ENCODE data around the gene EBLN1. TPM values are rescaled to one million over a fixed set of nuclear protein-coding genes. Genes with fewer than 3 reads are reported as not detected.

EBLN1 gene
- total and polyA plus RNA-seq, 4 donors, result not detected

DNA sequence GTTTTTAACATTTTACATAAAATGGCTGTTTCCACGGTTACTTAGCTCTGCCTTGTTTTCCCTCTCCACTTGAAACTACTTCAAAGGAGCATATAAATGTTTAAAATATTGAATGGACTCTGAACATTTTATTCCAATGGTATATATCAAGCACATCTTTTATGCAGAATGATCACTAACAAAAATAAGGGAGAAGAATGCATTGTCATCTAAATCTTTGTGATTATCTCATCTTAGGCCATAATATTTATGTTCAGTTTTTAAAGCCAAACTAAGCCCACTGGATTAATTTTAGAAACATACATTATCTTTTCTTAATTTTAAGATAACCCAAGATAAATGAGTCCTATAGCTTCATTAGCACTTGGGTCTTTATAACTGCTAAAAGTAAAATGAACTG, 13.4 kb upstream of the EBLN1 start:
- 89 to 93% methylated on average over 1 of the region's 1 CpG for WGBS, 2 donors
- Histone ChIP-seq H3K9me3 (ENCODE audit: control insufficient read depth, low read length) (no peaks in the 10 kb centered on the region), H3K27ac (ENCODE audit: low read depth in 1 of 2, low read length in 2 of 2) (no peak overlapping the region), H3K4me1 (ENCODE audit: control insufficient read depth in 1 of 2, insufficient read depth in 2 of 2, low read length in 2 of 2) (no peaks in the 10 kb centered on the region), H3K4me3 (ENCODE audit: low read length in 2 of 2) (no peak overlapping the region), H3K36me3 (ENCODE audit: control insufficient read depth in 1 of 2, insufficient read depth in 2 of 2, low read length in 1 of 2) (no peaks in the 10 kb centered on the region), H3K27me3 (ENCODE audit: control insufficient read depth in 1 of 2, insufficient read depth in 2 of 2, low read length in 1 of 2) (no peaks in the 10 kb centered on the region)
- ATAC-seq (ENCODE audit: low FRiP score) (no peak), DNase-seq (no peak)
- intact Hi-C loops (cut with DNase I), result loop anchor here in 1 of 2 donors (2.0 kb wide), 1 partner anchor 222 kb away; no protein-coding TSS in a partner anchor

DNA sequence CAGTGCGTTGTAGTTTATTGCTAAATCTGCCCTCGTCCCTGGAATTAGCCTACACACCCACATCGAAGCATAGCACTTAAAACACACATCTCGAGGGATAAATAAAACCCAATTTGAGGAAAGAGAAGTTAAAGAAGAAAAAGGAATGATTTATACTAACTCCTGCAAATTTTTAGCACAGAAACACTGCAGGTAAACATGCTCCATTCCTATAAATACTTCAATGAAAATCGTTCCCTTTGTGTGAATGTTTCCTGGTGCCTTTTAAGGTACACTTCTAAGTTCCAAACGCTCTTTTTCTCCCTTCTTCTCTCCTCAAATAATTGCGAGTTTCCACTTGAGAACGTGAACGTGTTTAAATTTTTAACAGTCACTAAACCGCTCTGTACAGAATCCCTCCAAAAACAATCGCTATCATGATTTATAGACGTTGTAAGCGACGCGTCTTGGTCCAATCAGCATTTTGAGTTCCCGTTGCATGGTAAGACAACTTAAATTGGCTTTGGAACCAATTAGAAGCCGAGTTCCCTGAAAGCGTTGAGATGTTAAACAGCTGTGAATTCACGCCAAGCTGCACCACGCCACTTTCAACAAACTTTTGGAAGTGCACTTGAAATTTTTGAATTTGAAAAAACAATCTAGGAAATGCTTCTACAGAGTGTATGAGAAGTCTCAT, 12.5 kb upstream of the EBLN1 start:
- no peak for DNase-seq
- no peak for ATAC-seq (ENCODE audit: low FRiP score)
- Histone ChIP-seq H3K36me3 (ENCODE audit: control insufficient read depth in 1 of 2, insufficient read depth in 2 of 2, low read length in 1 of 2) (no peaks in the 10 kb centered on the region), H3K4me3 (ENCODE audit: low read length in 2 of 2) (peak overlapping the region; percentile 70 to 90), H3K4me1 (ENCODE audit: control insufficient read depth in 1 of 2, insufficient read depth in 2 of 2, low read length in 2 of 2) (no peaks in the 10 kb centered on the region), H3K27ac (ENCODE audit: low read depth in 1 of 2, low read length in 2 of 2) (peak overlapping the region in 1 of 2 donors; percentile 36), H3K9me3 (ENCODE audit: control insufficient read depth, low read length) (no peaks in the 10 kb centered on the region), H3K27me3 (ENCODE audit: control insufficient read depth in 1 of 2, insufficient read depth in 2 of 2, low read length in 1 of 2) (no peaks in the 10 kb centered on the region)
- WGBS, 2 donors, result 0% methylated on average over 20 of the region's 20 CpGs
- intact Hi-C loops (cut with DNase I), result loop anchor here in 1 of 2 donors (2.0 kb wide), 1 partner anchor 221 kb away; no protein-coding TSS in a partner anchor

DNA sequence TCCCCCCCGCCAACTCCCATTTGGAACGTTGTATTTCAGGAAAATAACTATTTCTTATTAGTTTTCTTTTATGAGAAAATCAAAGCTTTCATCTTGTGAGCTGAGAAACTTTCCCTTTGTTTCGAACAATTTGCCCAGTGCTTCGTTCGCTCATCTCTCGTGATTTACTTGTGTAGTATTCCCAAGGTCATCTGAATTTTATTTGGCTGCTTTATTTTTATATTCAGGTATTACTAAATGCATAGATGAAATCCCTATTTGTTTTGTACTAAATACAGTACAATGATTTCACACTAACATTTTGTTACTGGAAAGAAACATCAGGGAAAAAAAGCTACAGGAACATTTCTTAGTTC, 12.0 kb upstream of the EBLN1 start:
- DNase-seq (no peak), ATAC-seq (ENCODE audit: low FRiP score) (no peak)
- H3K4me3 ChIP-seq (ENCODE audit: low read length in 2 of 2), result peak overlapping the region; percentile 70 to 90
- H3K4me1 ChIP-seq (ENCODE audit: control insufficient read depth in 1 of 2, insufficient read depth in 2 of 2, low read length in 2 of 2), result no peaks in the 10 kb centered on the region
- intact Hi-C loops (cut with DNase I), result loop anchor here (2.0 to 10.0 kb wide), 6 partner anchors 23 to 225 kb away; partner anchors contain the start of genes BMI1 (in 1 of the 2), COMMD3 (in 1 of the 2) and DNAJC1 (in 1 of the 2)
- no peak overlapping the region for H3K27ac ChIP-seq (ENCODE audit: low read depth in 1 of 2, low read length in 2 of 2)
- 0 to 1% methylated on average over 6 of the region's 6 CpGs for WGBS, 2 donors
- H3K27me3 ChIP-seq (ENCODE audit: control insufficient read depth in 1 of 2, insufficient read depth in 2 of 2, low read length in 1 of 2), result no peaks in the 10 kb centered on the region
- no peaks in the 10 kb centered on the region for H3K36me3 ChIP-seq (ENCODE audit: control insufficient read depth in 1 of 2, insufficient read depth in 2 of 2, low read length in 1 of 2)
- no peaks in the 10 kb centered on the region for H3K9me3 ChIP-seq (ENCODE audit: control insufficient read depth, low read length)

DNA sequence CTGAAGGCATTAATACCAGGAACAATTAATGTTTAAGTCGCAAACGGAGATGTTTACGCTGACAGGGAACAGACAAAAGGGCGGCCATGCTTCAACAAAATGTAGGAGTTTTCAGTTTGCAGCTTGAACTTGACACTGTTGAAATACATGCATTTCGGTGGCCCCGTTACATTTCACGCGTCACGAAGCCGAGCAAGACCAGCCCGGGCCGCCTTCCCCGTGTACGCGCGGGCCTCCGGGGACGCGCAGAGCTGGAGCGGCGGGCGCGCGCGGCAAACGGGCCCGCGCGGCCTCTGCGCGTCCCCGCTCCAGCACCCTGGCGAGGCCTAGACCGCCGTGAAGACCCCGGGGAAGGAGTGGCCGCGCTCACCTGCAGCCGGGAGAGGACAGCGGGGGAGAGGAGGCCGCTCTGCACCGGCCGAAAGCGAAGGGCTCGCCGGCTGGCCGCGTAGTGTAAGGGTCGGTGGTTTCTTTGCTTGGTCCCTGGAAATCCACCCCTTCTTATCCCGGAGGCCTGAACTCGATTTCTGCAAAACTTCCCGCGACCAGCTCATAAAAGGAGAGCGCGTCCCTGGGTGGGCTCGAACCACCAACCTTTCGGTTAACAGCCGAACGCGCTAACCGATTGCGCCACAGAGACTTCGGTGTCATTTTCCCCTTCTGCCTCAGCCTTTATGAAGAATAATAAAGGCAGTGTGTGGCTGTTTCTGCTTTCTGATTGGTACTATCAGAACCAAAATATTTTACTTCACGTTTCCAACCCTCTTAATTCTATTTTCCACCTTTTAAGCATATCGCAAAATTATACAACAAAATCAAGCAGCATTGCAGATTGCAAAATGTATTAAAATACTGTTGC, 11.4 kb upstream of the EBLN1 start:
- intact Hi-C loops (cut with DNase I), result loop anchor here (2.0 to 10.0 kb wide), 5 partner anchors 24 to 224 kb away; partner anchors contain the start of genes BMI1 (in 1 of the 2), COMMD3 (in 1 of the 2) and DNAJC1 (in 1 of the 2)
- ATAC-seq (ENCODE audit: low FRiP score), result peak; percentile 99
- 0 to 1% methylated on average over 65 of the region's 65 CpGs for WGBS, 2 donors

DNA sequence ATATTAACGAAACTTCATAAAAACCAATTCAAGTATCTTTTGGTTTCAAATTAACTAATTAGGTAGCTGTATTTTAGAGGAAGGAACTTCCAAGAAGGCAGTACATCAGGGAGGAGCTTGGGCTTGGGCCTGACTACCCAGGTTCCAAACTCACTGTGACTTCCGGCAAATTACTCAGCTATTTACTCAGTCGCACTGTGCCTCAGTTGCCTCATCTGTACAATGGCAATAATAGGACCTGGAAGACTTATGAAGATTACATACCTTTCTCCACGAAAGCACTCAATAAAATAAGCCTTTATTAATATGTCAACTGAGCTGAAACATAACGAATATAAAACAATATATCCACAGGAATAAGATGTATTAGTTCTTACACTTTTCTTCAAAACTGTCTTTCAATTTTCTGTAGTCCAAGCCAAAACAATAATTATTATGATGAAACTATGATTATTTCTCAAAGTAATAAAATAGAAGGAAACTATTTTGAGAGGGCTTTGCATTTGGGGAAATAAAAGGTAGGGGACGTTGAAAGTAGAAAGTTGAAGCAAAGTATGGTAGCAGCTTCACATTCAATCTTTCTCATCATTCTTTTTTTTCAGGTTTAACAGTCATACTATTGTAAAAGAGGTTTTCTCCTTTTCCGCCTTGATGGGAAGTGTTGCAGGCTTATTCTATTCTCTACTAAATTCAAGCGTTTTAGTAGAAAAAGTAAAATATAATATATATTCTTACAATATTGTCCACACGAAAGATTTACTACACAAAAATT, 10.5 kb upstream of the EBLN1 start:
- Histone ChIP-seq H3K4me3 (ENCODE audit: low read length in 2 of 2) (peak overlapping the region; percentile 54 to 56), H3K27me3 (ENCODE audit: control insufficient read depth in 1 of 2, insufficient read depth in 2 of 2, low read length in 1 of 2) (no peaks in the 10 kb centered on the region), H3K4me1 (ENCODE audit: control insufficient read depth in 1 of 2, insufficient read depth in 2 of 2, low read length in 2 of 2) (no peaks in the 10 kb centered on the region), H3K36me3 (ENCODE audit: control insufficient read depth in 1 of 2, insufficient read depth in 2 of 2, low read length in 1 of 2) (no peaks in the 10 kb centered on the region), H3K27ac (ENCODE audit: low read depth in 1 of 2, low read length in 2 of 2) (no peak overlapping the region), H3K9me3 (ENCODE audit: control insufficient read depth, low read length) (no peaks in the 10 kb centered on the region)
- DNase-seq (no peak), ATAC-seq (ENCODE audit: low FRiP score) (no peak)
- intact Hi-C loops (cut with DNase I), result loop anchor here (2.0 to 10.0 kb wide), 5 partner anchors 24 to 224 kb away; partner anchors contain the start of genes BMI1 (in 1 of the 2), COMMD3 (in 1 of the 2) and DNAJC1 (in 1 of the 2)
- 46 to 49% methylated on average over 9 of the region's 9 CpGs for WGBS, 2 donors

More for the DNA sequence above, 11.4 kb upstream of the EBLN1 start:
- Histone ChIP-seq H3K4me3 (ENCODE audit: low read length in 2 of 2) (peak overlapping the region; percentile 70 to 90), H3K27ac (ENCODE audit: low read depth in 1 of 2, low read length in 2 of 2) (peak overlapping the region in 1 of 2 donors; percentile 70), H3K9me3 (ENCODE audit: control insufficient read depth, low read length) (no peaks in the 10 kb centered on the region), H3K27me3 (ENCODE audit: control insufficient read depth in 1 of 2, insufficient read depth in 2 of 2, low read length in 1 of 2) (no peaks in the 10 kb centered on the region), H3K4me1 (ENCODE audit: control insufficient read depth in 1 of 2, insufficient read depth in 2 of 2, low read length in 2 of 2) (no peaks in the 10 kb centered on the region), H3K36me3 (ENCODE audit: control insufficient read depth in 1 of 2, insufficient read depth in 2 of 2, low read length in 1 of 2) (no peaks in the 10 kb centered on the region)
- peak; percentile 89 to 94 for DNase-seq

DNA sequence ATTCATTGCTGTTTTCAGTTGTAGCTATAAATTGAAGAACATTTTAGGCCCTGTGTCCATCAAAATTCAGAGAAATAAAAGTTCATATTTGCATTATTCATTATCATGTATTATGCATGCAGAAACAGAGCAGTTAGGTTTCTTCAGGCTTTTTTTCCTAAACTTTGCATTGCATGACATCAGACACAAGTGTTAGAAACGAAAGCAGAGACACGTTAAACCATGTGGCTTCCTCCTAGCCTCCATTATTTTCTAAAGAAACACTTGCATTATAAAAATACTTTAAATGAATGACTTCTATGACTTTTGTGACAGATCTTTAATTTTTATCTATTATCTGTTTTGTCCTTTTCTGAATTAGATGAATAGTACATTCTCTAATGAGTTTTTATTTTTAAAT, 8.8 kb upstream of the EBLN1 start:
- Histone ChIP-seq H3K27me3 (ENCODE audit: control insufficient read depth in 1 of 2, insufficient read depth in 2 of 2, low read length in 1 of 2) (no peaks in the 10 kb centered on the region), H3K36me3 (ENCODE audit: control insufficient read depth in 1 of 2, insufficient read depth in 2 of 2, low read length in 1 of 2) (no peaks in the 10 kb centered on the region), H3K4me3 (ENCODE audit: low read length in 2 of 2) (no peak overlapping the region), H3K27ac (ENCODE audit: low read depth in 1 of 2, low read length in 2 of 2) (no peak overlapping the region), H3K4me1 (ENCODE audit: control insufficient read depth in 1 of 2, insufficient read depth in 2 of 2, low read length in 2 of 2) (no peaks in the 10 kb centered on the region), H3K9me3 (ENCODE audit: control insufficient read depth, low read length) (no peaks in the 10 kb centered on the region)
- ATAC-seq (ENCODE audit: low FRiP score) (no peak), DNase-seq (no peak)
- WGBS, 2 donors, result 94 to 95% methylated on average over 2 of the region's 2 CpGs
- intact Hi-C loops (cut with DNase I), result loop anchor here (5.0 to 10.0 kb wide), 3 partner anchors 96 to 222 kb away; partner anchors contain the start of genes BMI1 (in 1 of the 2) and DNAJC1 (in 1 of the 2)

DNA sequence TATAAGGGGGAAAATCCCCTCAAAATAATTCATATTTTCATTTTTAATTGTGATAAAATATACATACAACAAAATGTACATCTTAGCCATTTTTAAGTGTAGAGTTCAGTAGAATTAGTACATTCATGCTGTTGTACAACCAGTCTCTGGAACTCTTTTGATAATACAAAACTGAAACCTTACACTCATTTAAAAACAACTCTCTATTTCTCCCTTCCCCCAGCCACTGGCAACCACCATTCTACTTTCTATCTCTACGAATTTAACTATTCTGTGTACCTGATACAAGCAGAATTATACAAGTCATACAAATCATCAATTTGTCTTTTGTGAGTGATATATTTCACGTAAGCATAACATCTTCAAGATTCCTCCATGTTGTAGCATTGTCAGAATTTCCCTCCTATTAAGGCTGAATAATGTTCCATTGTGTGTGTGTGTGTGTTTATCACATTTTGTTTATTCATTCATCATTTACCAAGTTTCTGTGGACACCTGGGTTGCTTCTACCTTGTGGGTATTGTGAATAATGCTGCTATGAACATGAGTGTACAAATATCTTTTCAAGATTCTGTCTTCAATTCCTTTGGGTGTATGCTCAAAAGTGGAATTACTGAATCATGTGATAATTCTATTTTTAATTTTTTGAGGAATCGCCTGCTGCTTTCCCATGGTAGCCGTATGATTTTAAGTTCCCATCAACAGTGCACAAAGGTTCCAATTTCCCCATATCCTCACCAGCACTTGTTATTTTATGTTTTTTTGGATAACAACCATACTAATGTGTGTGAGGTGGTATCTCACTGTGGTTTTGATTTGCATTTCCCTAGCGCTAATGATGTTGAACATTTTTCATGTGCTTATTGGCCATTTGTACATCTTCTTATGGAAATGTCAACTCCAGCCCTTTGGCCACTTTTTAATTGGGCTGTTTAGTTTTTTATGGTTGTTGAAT, 4.7 kb upstream of the EBLN1 start:
- Histone ChIP-seq H3K27ac (ENCODE audit: low read depth in 1 of 2, low read length in 2 of 2) (no peak overlapping the region), H3K4me3 (ENCODE audit: low read length in 2 of 2) (no peak overlapping the region), H3K36me3 (ENCODE audit: control insufficient read depth in 1 of 2, insufficient read depth in 2 of 2, low read length in 1 of 2) (no peaks in the 10 kb centered on the region), H3K4me1 (ENCODE audit: control insufficient read depth in 1 of 2, insufficient read depth in 2 of 2, low read length in 2 of 2) (no peaks in the 10 kb centered on the region), H3K9me3 (ENCODE audit: control insufficient read depth, low read length) (no peaks in the 10 kb centered on the region), H3K27me3 (ENCODE audit: control insufficient read depth in 1 of 2, insufficient read depth in 2 of 2, low read length in 1 of 2) (peaks cover 0 to 2% of the 10 kb centered on the region in 2 donors)
- DNase-seq, result no peak
- intact Hi-C loops (cut with DNase I), result loop anchor here in 1 of 2 donors (10.0 kb wide), 1 partner anchor 218 kb away; the partner anchor contains the start of gene DNAJC1
- ATAC-seq (ENCODE audit: low FRiP score), result no peak
- WGBS, 2 donors, result 84 to 87% methylated on average over 5 of the region's 5 CpGs
